Measurements from ENCODE around the gene ATG4A. TPM values are rescaled to one million over a fixed set of nuclear protein-coding genes. Genes with fewer than 3 reads are reported as not detected.

The ATG4A gene
- 10.9 TPM for total RNA-seq

- DNase-seq: peak; percentile 91
Measured at GRCh38 chrX:108091264-108091877, at the start of gene ATG4A, which contains the start of gene PSMD10. Gene ATG4A (plus strand): TSS chrX:108091778. CDS start chrX:108091827, 49 bp downstream. Gene PSMD10 (minus strand): TSS chrX:108091542. CDS start chrX:108091520, 22 bp downstream.

- DNase-seq: no peak
Measured at GRCh38 chrX:108044554-108045256, 46.9 kb upstream of the ATG4A start, which contains the start of gene VSIG1. Gene VSIG1 (plus strand): TSS chrX:108045065. CDS start chrX:108045131, 66 bp downstream.

GRCh38 chrX:108049649-108050048 lies 41.9 kb upstream of the ATG4A start:
- peak; percentile 5 for DNase-seq

GRCh38 chrX:108053218-108053617 lies 38.4 kb upstream of the ATG4A start:
- DNase-seq: no peak

GRCh38 chrX:108055546-108055945 lies 36.0 kb upstream of the ATG4A start:
- DNase-seq: peak; percentile 35

- DNase-seq: no peak
Measured at GRCh38 chrX:108059801-108060200, 31.8 kb upstream of the ATG4A start.

- no peak for DNase-seq
Measured at GRCh38 chrX:108064001-108064400, 27.6 kb upstream of the ATG4A start.

GRCh38 chrX:108064613-108065012 lies 27.0 kb upstream of the ATG4A start:
- DNase-seq: no peak

GRCh38 chrX:108068121-108068520 lies 23.5 kb upstream of the ATG4A start:
- DNase-seq: no peak

- no peak for DNase-seq
Measured at GRCh38 chrX:108070891-108071290, 20.7 kb upstream of the ATG4A start.

GRCh38 chrX:108071578-108071977 lies 20.0 kb upstream of the ATG4A start:
- no peak for DNase-seq

- DNase-seq: no peak
Measured at GRCh38 chrX:108072746-108073145, 18.8 kb upstream of the ATG4A start.

- no peak for DNase-seq
Measured at GRCh38 chrX:108081110-108081509, 10.5 kb upstream of the ATG4A start.

GRCh38 chrX:108087792-108088191 lies 3.8 kb upstream of the ATG4A start:
- DNase-seq: no peak

- no peak for DNase-seq
Measured at GRCh38 chrX:108088511-108088910, 3.1 kb upstream of the ATG4A start.

- DNase-seq: no peak
Measured at GRCh38 chrX:108090491-108091263, 901 bp upstream of the ATG4A start.

GRCh38 chrX:108091878-108092291 lies 307 bp downstream of the ATG4A start:
- DNase-seq: no peak

- no peak for DNase-seq
Measured at GRCh38 chrX:108097380-108097779, 5.8 kb downstream of the ATG4A start.

- DNase-seq: no peak
Measured at GRCh38 chrX:108105473-108105872, 13.9 kb downstream of the ATG4A start.

- DNase-seq: no peak
Measured at GRCh38 chrX:108114541-108114940, 23.0 kb downstream of the ATG4A start.

GRCh38 chrX:108117988-108118387 lies 26.4 kb downstream of the ATG4A start:
- no peak for DNase-seq

GRCh38 chrX:108121291-108121690 lies 29.7 kb downstream of the ATG4A start:
- no peak for DNase-seq

- DNase-seq: peak; percentile 19
Measured at GRCh38 chrX:108122748-108123147, 31.2 kb downstream of the ATG4A start.
